K562 (cell line): ENCODE results near the gene TARBP1. TPM values are rescaled to one million over a fixed set of nuclear protein-coding genes. Genes with fewer than 3 reads are reported as not detected.
A peak's percentile ranks its signal among the peaks of the same experiment; 100 is the strongest.

ENCODE experiments used
- CREB1 ChIP-seq, 2 experiments: sonication (generic) in 1 of 2; formaldehyde crosslinking in 1 of 2; IDR thresholded peaks; 2 replicates each; pipeline versions ENCODE4 v1.6.1 to v1.8.0; 2012 to 2022; ENCODE audit warnings: inconsistent platforms in 1 of 2, mild to moderate bottlenecking in 1 of 2, missing genetic modification reagents in 1 of 2, moderate library complexity in 1 of 2
- DPF2 ChIP-seq: fragments of 450-650 bp; IDR thresholded peaks from 2 replicates; pipeline ENCODE4 v1.6.1; 2016
- ELF1 ChIP-seq: fragments of 200-800 bp; sonication (Bioruptor generic); IDR thresholded peaks from 2 replicates; pipeline ENCODE4 v1.6.1; 2016; ENCODE audit warnings: missing genetic modification characterization, missing compliant biosample characterization
- FOXP1 ChIP-seq: sonication (generic); formaldehyde crosslinking; IDR thresholded peaks from 2 replicates; pipeline ENCODE4 v1.8.0; 2022; ENCODE audit warnings: mild to moderate bottlenecking, missing genetic modification reagents
- HDAC6 ChIP-seq: IDR thresholded peaks from 2 replicates; pipeline ENCODE4 v1.6.1; 2012; ENCODE audit warnings: low read depth, mild to moderate bottlenecking, control low read depth, inconsistent platforms, low read length, moderate library complexity
- HOXB6 ChIP-seq: fragments of 250-450 bp; sonication (Bioruptor Pico); IDR thresholded peaks from 2 replicates; pipeline ENCODE4 v1.5.1; 2022; ENCODE audit warnings: mild to moderate bottlenecking, borderline replicate concordance
- ILF3 ChIP-seq: fragments of 450-650 bp; IDR thresholded peaks from 2 replicates; pipeline ENCODE4 v1.6.1; 2018; ENCODE audit warnings: antibody characterized with exemption, mild to moderate bottlenecking, moderate library complexity, borderline replicate concordance
- NFYB ChIP-seq: IDR thresholded peaks from 2 replicates; pipeline ENCODE4 v1.6.1; 2011; ENCODE audit warnings: mild to moderate bottlenecking, moderate library complexity; ENCODE audit not compliant: insufficient read length; ENCODE audit errors: extremely low read depth
- RREB1 ChIP-seq: fragments of 250-450 bp; sonication (Bioruptor Pico); IDR thresholded peaks from 2 replicates; pipeline ENCODE4 v1.4.0; 2020
- SREBF2 ChIP-seq: sonication (generic); formaldehyde crosslinking; IDR thresholded peaks from 2 replicates; pipeline ENCODE4 v1.4.0; 2020; ENCODE audit warnings: mild to moderate bottlenecking, missing genetic modification reagents
- TRIM25 ChIP-seq: fragments of 450-650 bp; IDR thresholded peaks from 2 replicates; pipeline ENCODE4 v1.7.0; 2016; ENCODE audit warnings: borderline replicate concordance
- ZC3H8 ChIP-seq: fragments of 450-650 bp; IDR thresholded peaks from 2 replicates; pipeline ENCODE4 v1.6.1; 2017
- polyA plus RNA-seq, 8 experiments: library from polyadenylated mRNA; depleted of rRNA in 4 of 8; stranded (reverse) in 5 of 8; unstranded in 3 of 8; fragments of >200 nt; fragmentation: Nextera tagmentation in 2 of 8; fragmentation: Illumina TruSeq in 1 of 8; extraction: Ambion mirVana in 2 of 8; extraction: Trizol in 1 of 8; gene quantifications; 2 replicates each; pipeline versions ENCODE4 v1.2.1 to v1.2.3, GENCODE V29; 2011 to 2014; ENCODE audit warnings: inconsistent platforms in 1 of 8, missing spikeins in 1 of 8
- total RNA-seq, 7 experiments: library from RNA; depleted of rRNA in 6 of 7; stranded (reverse); fragments of >200 nt in 6 of 7; fragmentation: Illumina TruSeq in 2 of 7; extraction: Trizol in 2 of 7; gene quantifications; 2 replicates each; pipeline versions ENCODE4 v1.2.1 to v1.2.3, GENCODE V29; 2011 to 2021; ENCODE audit warnings: low replicate concordance in 1 of 7
- TF ChIP-seq, protein P1 (sequence below), 2 experiments: fragments of 450-650 bp; IDR thresholded peaks; 2 replicates each; pipeline ENCODE4 v1.6.1; 2018; ENCODE audit warnings: mild to moderate bottlenecking in 2 of 2, low read depth in 1 of 2; ENCODE audit not compliant: partially characterized antibody in 2 of 2
- TF ChIP-seq, protein P2 (sequence below): sonication (generic); formaldehyde crosslinking; IDR thresholded peaks from 2 replicates; pipeline ENCODE4 v1.5.0; 2020; ENCODE audit warnings: missing genetic modification reagents

Gene TARBP1
- total and polyA plus RNA-seq, 9 of the 15 experiments (the other 6 are each of a cell fraction or from before 2014, with no cell fraction given) = 8.8 to 48.0 (median 22.9) TPM

DNA sequence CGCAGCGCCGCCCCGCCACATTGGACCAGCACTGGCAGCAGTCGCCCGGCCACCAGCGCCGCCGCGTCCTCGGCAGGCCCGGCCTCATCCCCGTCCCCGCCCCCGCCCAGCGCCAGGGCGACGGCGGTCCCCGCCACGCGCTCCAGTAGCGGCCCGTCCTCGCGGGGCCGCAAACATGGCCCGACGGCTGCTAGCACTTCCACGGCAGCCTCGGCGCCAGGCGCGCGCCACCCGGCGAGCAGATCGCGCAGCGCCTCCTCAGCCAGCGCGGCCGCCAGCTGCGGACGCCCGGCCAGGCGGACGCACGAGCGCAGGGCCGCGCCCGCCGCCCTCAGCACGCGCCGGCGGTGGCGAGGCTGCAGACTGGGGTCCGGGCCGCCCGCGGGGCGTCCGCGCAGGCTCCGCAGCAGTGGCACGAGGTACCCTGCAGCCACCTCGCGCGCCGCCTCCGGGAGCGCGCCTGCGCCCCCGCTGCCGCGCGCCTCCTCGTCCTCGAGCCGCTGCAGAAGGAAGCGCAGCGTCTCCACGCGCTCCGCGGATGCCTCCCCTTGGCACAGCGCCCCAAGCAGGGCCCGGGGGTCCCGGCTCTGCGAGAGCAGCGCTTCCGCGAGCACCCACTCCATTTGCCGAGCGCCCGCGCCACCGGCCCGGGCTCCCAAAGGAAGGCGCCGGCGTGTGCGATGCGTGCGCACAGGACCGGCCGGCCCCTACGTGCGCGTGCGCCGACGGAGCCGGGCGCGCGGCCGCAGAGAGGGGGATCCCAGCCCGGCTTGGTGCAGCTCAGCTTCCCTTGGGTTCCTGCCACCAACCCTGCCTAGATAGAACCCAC lies at the start of gene TARBP1 (continued):
- no peak for TF ChIP-seq TRIM25
- TF ChIP-seq ELF1 (tag) = no peak
- TF ChIP-seq NFYB = no peak
- 0 out of 2 replicates have a peak, but pooled peaks have one; percentile 30 for TF ChIP-seq HDAC6
- TF ChIP-seq HOXB6 (CRISPR knock-in tag) = no peak
- peak; percentile 77; the same call in 1 of the 2 replicates for TF ChIP-seq RREB1 (CRISPR knock-in tag)
- no peak for TF ChIP-seq SREBF2
- peak; percentile 13; the same call in 1 of the 2 replicates for TF ChIP-seq FOXP1
- TF ChIP-seq CREB1 (IDR thresholded peaks at IDR 0.05) = no peak
- TF ChIP-seq CREB1 (CRISPR knock-in tag; IDR thresholded peaks at IDR 0.05) = 0 out of 2 replicates have a peak, but pooled peaks have one; percentile 22
- TF ChIP-seq ILF3 = peak; percentile 30; the same call in 1 of the 2 replicates
- TF ChIP-seq, protein P1, sequence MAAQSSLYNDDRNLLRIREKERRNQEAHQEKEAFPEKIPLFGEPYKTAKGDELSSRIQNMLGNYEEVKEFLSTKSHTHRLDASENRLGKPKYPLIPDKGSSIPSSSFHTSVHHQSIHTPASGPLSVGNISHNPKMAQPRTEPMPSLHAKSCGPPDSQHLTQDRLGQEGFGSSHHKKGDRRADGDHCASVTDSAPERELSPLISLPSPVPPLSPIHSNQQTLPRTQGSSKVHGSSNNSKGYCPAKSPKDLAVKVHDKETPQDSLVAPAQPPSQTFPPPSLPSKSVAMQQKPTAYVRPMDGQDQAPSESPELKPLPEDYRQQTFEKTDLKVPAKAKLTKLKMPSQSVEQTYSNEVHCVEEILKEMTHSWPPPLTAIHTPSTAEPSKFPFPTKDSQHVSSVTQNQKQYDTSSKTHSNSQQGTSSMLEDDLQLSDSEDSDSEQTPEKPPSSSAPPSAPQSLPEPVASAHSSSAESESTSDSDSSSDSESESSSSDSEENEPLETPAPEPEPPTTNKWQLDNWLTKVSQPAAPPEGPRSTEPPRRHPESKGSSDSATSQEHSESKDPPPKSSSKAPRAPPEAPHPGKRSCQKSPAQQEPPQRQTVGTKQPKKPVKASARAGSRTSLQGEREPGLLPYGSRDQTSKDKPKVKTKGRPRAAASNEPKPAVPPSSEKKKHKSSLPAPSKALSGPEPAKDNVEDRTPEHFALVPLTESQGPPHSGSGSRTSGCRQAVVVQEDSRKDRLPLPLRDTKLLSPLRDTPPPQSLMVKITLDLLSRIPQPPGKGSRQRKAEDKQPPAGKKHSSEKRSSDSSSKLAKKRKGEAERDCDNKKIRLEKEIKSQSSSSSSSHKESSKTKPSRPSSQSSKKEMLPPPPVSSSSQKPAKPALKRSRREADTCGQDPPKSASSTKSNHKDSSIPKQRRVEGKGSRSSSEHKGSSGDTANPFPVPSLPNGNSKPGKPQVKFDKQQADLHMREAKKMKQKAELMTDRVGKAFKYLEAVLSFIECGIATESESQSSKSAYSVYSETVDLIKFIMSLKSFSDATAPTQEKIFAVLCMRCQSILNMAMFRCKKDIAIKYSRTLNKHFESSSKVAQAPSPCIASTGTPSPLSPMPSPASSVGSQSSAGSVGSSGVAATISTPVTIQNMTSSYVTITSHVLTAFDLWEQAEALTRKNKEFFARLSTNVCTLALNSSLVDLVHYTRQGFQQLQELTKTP (IDR thresholded peaks at IDR 0.05; ENCODE audit: low read depth in 1 of 2, partially characterized antibody in 2 of 2) = no peak
- TF ChIP-seq, protein P2, sequence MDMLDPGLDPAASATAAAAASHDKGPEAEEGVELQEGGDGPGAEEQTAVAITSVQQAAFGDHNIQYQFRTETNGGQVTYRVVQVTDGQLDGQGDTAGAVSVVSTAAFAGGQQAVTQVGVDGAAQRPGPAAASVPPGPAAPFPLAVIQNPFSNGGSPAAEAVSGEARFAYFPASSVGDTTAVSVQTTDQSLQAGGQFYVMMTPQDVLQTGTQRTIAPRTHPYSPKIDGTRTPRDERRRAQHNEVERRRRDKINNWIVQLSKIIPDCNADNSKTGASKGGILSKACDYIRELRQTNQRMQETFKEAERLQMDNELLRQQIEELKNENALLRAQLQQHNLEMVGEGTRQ = no peak
- no peak for TF ChIP-seq ZC3H8
- TF ChIP-seq DPF2 = no peak
